T-cell (primary cell): ENCODE data around the gene DDIT4. TPM values are rescaled to one million over a fixed set of nuclear protein-coding genes. Genes with fewer than 3 reads are reported as not detected.
A peak's percentile ranks its signal among the peaks of the same experiment; 100 is the strongest.

Experiments used
- ATAC-seq, 4 experiments: fragments of 200-7000 bp in 3 of 4; fragments of 150-1000 bp in 1 of 4; cut with Tn5 transposase; replicated peaks in 1 of 4; 1 replicate in 3 of 4; 2 replicates in 1 of 4; pipeline ENCODE4 v1.10.0; 2021; ENCODE audit warnings: moderate library complexity in 3 of 4, mild to moderate bottlenecking in 2 of 4, moderate number of reproducible peaks in 1 of 4
- CTCF ChIA-PET, 2 donors: fragments of 300-600 bp; sonication (Branson Sonifier 250); formaldehyde crosslinking; loops; one replicate each; lab custom pipeline; 2022; ENCODE audit warnings: antibody characterized with exemption in 2 of 2; lab: Charles Lee
- POLR2A ChIA-PET, 2 donors: fragments of 300-600 bp; sonication (Branson Sonifier 250); formaldehyde crosslinking; loops; one replicate each; lab custom pipeline; 2022; ENCODE audit warnings: antibody characterized with exemption in 2 of 2; lab: Charles Lee
- DNase-seq, 35 experiments: peaks; one replicate each; pipeline versions ENCODE4 v3.0.0 to v3.0.0-alpha.2; 2013 to 2023
- H3K27ac ChIP-seq: one replicate; pipeline ENCODE4 v1.5.1; 2013; ENCODE audit warnings: low read length
- H3K27me3 ChIP-seq, 2 experiments: replicated peaks in 1 of 2; 1 replicate in 1 of 2; 2 replicates in 1 of 2; pipeline versions ENCODE4 v1.6.1 to v1.7.0; 2013; ENCODE audit warnings: low read length in 1 of 2, mixed read lengths in 1 of 2; ENCODE audit not compliant: control insufficient read depth in 2 of 2, insufficient read depth in 2 of 2; ENCODE audit errors: extremely low read depth in 1 of 2
- H3K36me3 ChIP-seq, 2 donors: 1 replicate in 1 of 2; 2 replicates in 1 of 2; pipeline versions ENCODE4 v1.6.1 to v1.7.0; 2013; ENCODE audit warnings: low read length in 1 of 2; ENCODE audit not compliant: control insufficient read depth in 2 of 2, insufficient read depth in 1 of 2; ENCODE audit errors: extremely low read depth in 1 of 2
- H3K4me1 ChIP-seq, 2 experiments: 1 replicate in 1 of 2; 2 replicates in 1 of 2; pipeline versions ENCODE4 v1.6.1 to v1.7.0; 2013; ENCODE audit warnings: low read length in 2 of 2, mixed read lengths in 1 of 2; ENCODE audit not compliant: insufficient read depth in 2 of 2, control insufficient read depth in 1 of 2; ENCODE audit errors: extremely low read depth in 1 of 2
- H3K4me3 ChIP-seq, 2 donors: 1 replicate in 1 of 2; 2 replicates in 1 of 2; pipeline versions ENCODE4 v1.5.1 to v1.7.0; 2013; ENCODE audit warnings: mild to moderate bottlenecking in 2 of 2, low read length in 1 of 2, moderate library complexity in 1 of 2; ENCODE audit not compliant: control insufficient read depth in 1 of 2; ENCODE audit errors: extremely low read depth in 1 of 2
- H3K9me3 ChIP-seq: 2 replicates; pipeline ENCODE4 v1.7.0; 2013
- H3K27ac Mint-ChIP-seq, 2 donors: one replicate each; pipeline ENCODE4 v1.8.0; 2020 to 2021; ENCODE audit warnings: mild to moderate bottlenecking in 2 of 2, mixed read lengths in 2 of 2
- H3K27me3 Mint-ChIP-seq, 2 donors: one replicate each; pipeline ENCODE4 v1.8.0; 2021 to 2022; ENCODE audit warnings: mixed read lengths in 2 of 2
- H3K36me3 Mint-ChIP-seq: one replicate; pipeline ENCODE4 v1.8.0; 2021; ENCODE audit warnings: mixed read lengths
- H3K4me1 Mint-ChIP-seq, 3 donors: one replicate each; pipeline ENCODE4 v1.8.0; 2020 to 2022; ENCODE audit warnings: mixed read lengths in 3 of 3, mild to moderate bottlenecking in 1 of 3
- H3K4me3 Mint-ChIP-seq, 3 donors: one replicate each; pipeline ENCODE4 v1.8.0; 2020 to 2022; ENCODE audit warnings: mild to moderate bottlenecking in 3 of 3, mixed read lengths in 3 of 3, moderate library complexity in 3 of 3
- H3K9me3 Mint-ChIP-seq, 3 donors: one replicate each; pipeline ENCODE4 v1.8.0; 2020 to 2022; ENCODE audit warnings: mixed read lengths in 3 of 3
- WGBS: methylation state at CpG from one replicate; pipeline ENCODE4 v1.1.5; 2013; ENCODE audit warnings: missing lambda C conversion rate; ENCODE audit not compliant: insufficient coverage; 5-methylcytosine and 5-hydroxymethylcytosine counted together
- total RNA-seq, 35 experiments: library from RNA in 6 of 35; stranded (reverse) in 6 of 35; fragments of 120-200 nt in 1 of 35; gene quantifications; one replicate each; pipeline versions ENCODE4 v1.2.1 to v1.2.4 and lab custom pipeline; 2013 to 2026

Gene DDIT4
- total RNA-seq, 5 donors from 2014 or later (not counting 1 experiment from before 2014, with no cell fraction given) = 39.9 to 326 (median 52.1) TPM

GRCh38 chr10:72322280-72323058 is 48.7 kb downstream of the DDIT4 start:
- H3K9me3 Mint-ChIP-seq = no peaks in the 10 kb centered on the region
- H3K4me3 Mint-ChIP-seq = peak overlapping the region in 1 of 3 donors; percentile 58
- no peaks in the 10 kb centered on the region for H3K36me3 Mint-ChIP-seq
- peak overlapping the region; percentile 59 for H3K27ac ChIP-seq
- DNase-seq (peak in 8 of 35 experiments; percentile 35 to 68 (median 50)), ATAC-seq (peak; percentile 14 to 28 (median 25))
- WGBS = 60% methylated on average over 5 of the region's 16 CpGs
- POLR2A ChIA-PET = interaction anchor here (1.2 to 1.7 kb wide), 2 partner anchors 9 kb away, joined by 4 to 6 read pairs; no protein-coding TSS in a partner anchor
- no peaks in the 10 kb centered on the region for H3K9me3 ChIP-seq
- peaks cover 67 to 76% (median 72%) of the 10 kb centered on the region in 3 donors for H3K4me1 Mint-ChIP-seq
- no peaks in the 10 kb centered on the region for H3K27me3 ChIP-seq
- CTCF ChIA-PET = interaction anchor here (0.7 to 1.2 kb wide), 2 partner anchors 15 to 75 kb away, joined by 3 to 6 read pairs; no protein-coding TSS in a partner anchor
- H3K4me1 ChIP-seq = peaks cover 52 to 81% of the 10 kb centered on the region in 2 experiments
- H3K27me3 Mint-ChIP-seq = no peaks in the 10 kb centered on the region
- H3K36me3 ChIP-seq = no peaks in the 10 kb centered on the region
- peak overlapping the region; percentile 97 to 99 for H3K27ac Mint-ChIP-seq
- no peak overlapping the region for H3K4me3 ChIP-seq

- 91% methylated on average over 8 of the region's 10 CpGs for WGBS
- Mint-ChIP-seq H3K4me1 (peaks cover 71 to 77% (median 75%) of the 10 kb centered on the region in 3 donors), H3K36me3 (no peaks in the 10 kb centered on the region), H3K4me3 (peak overlapping the region in 1 of 3 donors; percentile 58), H3K27ac (peak overlapping the region; percentile 97 to 99), H3K27me3 (no peaks in the 10 kb centered on the region), H3K9me3 (no peaks in the 10 kb centered on the region)
- ChIA-PET CTCF (interaction anchor here in 1 of 2 donors (0.6 kb wide), 1 partner anchor 102 kb away, joined by 5 read pairs; no protein-coding TSS in a partner anchor), POLR2A (interaction anchor here in 1 of 2 donors (0.9 kb wide), 1 partner anchor 12 kb away, joined by 3 read pairs; no protein-coding TSS in a partner anchor)
- H3K9me3 ChIP-seq = no peaks in the 10 kb centered on the region
- no peaks in the 10 kb centered on the region for H3K36me3 ChIP-seq
- ATAC-seq (no peak), DNase-seq (no peak)
- H3K27me3 ChIP-seq = no peaks in the 10 kb centered on the region
- peak overlapping the region; percentile 59 for H3K27ac ChIP-seq
- H3K4me1 ChIP-seq = peaks cover 55 to 81% of the 10 kb centered on the region in 2 experiments
- H3K4me3 ChIP-seq = no peak overlapping the region
Measured at GRCh38 chr10:72323108-72323749, 49.5 kb downstream of the DDIT4 start.

- DNase-seq (no peak), ATAC-seq (no peak)
- Mint-ChIP-seq H3K36me3 (no peaks in the 10 kb centered on the region), H3K27me3 (no peaks in the 10 kb centered on the region), H3K9me3 (no peaks in the 10 kb centered on the region), H3K27ac (peak overlapping the region; percentile 97 to 99), H3K4me1 (peaks cover 71 to 77% (median 75%) of the 10 kb centered on the region in 3 donors), H3K4me3 (peak overlapping the region in 1 of 3 donors; percentile 25)
- ChIA-PET POLR2A (interaction anchor here in 1 of 2 donors (0.9 kb wide), 1 partner anchor 12 kb away, joined by 3 read pairs; no protein-coding TSS in a partner anchor), CTCF (interaction anchor here in 1 of 2 donors (0.6 kb wide), 1 partner anchor 103 kb away, joined by 5 read pairs; no protein-coding TSS in a partner anchor)
- H3K27me3 ChIP-seq = peaks cover 0 to 2% of the 10 kb centered on the region in 2 experiments
- H3K4me3 ChIP-seq = no peak overlapping the region
- H3K36me3 ChIP-seq = no peaks in the 10 kb centered on the region
- WGBS = 78% methylated on average over 5 of the region's 12 CpGs
- H3K27ac ChIP-seq = peak overlapping the region; percentile 59
- H3K4me1 ChIP-seq = peaks cover 55 to 81% of the 10 kb centered on the region in 2 experiments
- H3K9me3 ChIP-seq = no peaks in the 10 kb centered on the region
Measured at GRCh38 chr10:72323771-72324191, 50.1 kb downstream of the DDIT4 start.

Other genes with a start within 250 kb of the DDIT4 start
- 100 to 1,000 TPM; 501 to 684 (median 547) TPM for gene SPOCK2, start 185.4 kb upstream of the DDIT4 start, total RNA-seq
- gene ANAPC16, start 57.9 kb upstream of the DDIT4 start, total RNA-seq = 100 to 1,000 TPM in 3 of 5 donors, 10 to 100 TPM in 2; 97.9 to 119 (median 106) TPM
- 10 to 100 TPM; 15.7 to 24.1 (median 21.7) TPM for gene ASCC1, start 57.6 kb upstream of the DDIT4 start, total RNA-seq
- gene DNAJB12, start 81.0 kb downstream of the DDIT4 start, total RNA-seq = 10 to 100 TPM; 27.1 to 41.4 (median 31.2) TPM